GM12878 (cell line): Measurements from ENCODE around the gene EYA4.

Experiments used
- CTCF ChIP-seq, 3 experiments: IDR thresholded peaks in 2 of 3; conservative IDR thresholded peaks in 1 of 3; 2 replicates each; pipeline ENCODE4 v1.5.1; 2011; ENCODE audit warnings: low read depth in 3 of 3, low read length in 3 of 3, mild to moderate bottlenecking in 3 of 3, control low read depth in 2 of 3, moderate library complexity in 2 of 3, inconsistent platforms in 1 of 3, mixed read lengths in 1 of 3; ENCODE audit not compliant: control insufficient read depth in 2 of 3, insufficient read depth in 1 of 3; ENCODE audit errors: extremely low read depth in 1 of 3
- E4F1 ChIP-seq: fragments of 450-650 bp; IDR thresholded peaks from 2 replicates; pipeline ENCODE4 v1.6.1; 2018; ENCODE audit warnings: borderline replicate concordance, mild to moderate bottlenecking; ENCODE audit not compliant: partially characterized antibody
- EZH2 ChIP-seq: IDR thresholded peaks from 2 replicates; pipeline ENCODE4 v1.6.1; 2012; ENCODE audit warnings: low read depth, mild to moderate bottlenecking, control low read depth, inconsistent platforms, low read length, borderline replicate concordance; ENCODE audit not compliant: control insufficient read depth
- GABPA ChIP-seq: IDR thresholded peaks from 2 replicates; pipeline ENCODE4 v1.6.1; 2014; ENCODE audit warnings: antibody characterized with exemption, low read depth, mild to moderate bottlenecking, inconsistent platforms
- MEF2A ChIP-seq: IDR thresholded peaks from 2 replicates; pipeline ENCODE4 v1.6.1; 2011; ENCODE audit warnings: low read depth, mild to moderate bottlenecking, low read length, moderate library complexity; ENCODE audit not compliant: insufficient read depth
- NFYB ChIP-seq: IDR thresholded peaks from 2 replicates; pipeline ENCODE4 v1.6.1; 2011; ENCODE audit warnings: low read depth, mild to moderate bottlenecking, low read length, improper control_type of control experiment, moderate library complexity; ENCODE audit not compliant: insufficient read depth
- SMAD1 ChIP-seq: fragments of 450-650 bp; IDR thresholded peaks from 2 replicates; pipeline ENCODE4 v1.6.1; 2018; ENCODE audit warnings: mild to moderate bottlenecking, low read depth; ENCODE audit not compliant: partially characterized antibody
- SP1 ChIP-seq: IDR thresholded peaks from one replicate; pipeline ENCODE4 v1.6.1; 2011; ENCODE audit warnings: low read depth, low read length

GRCh38 chr6:133423242-133423641 is 182.1 kb downstream of the EYA4 start:
- TF ChIP-seq SMAD1 (no peak), GABPA (no peak), EZH2 (no peak), CTCF (IDR thresholded peaks at IDR 0.05 in 2 of 3, conservative IDR thresholded peaks at IDR 0.05 in 1 of 3; ENCODE audit: control insufficient read depth in 2 of 3, extremely low read depth in 1 of 3, insufficient read depth in 1 of 3, low read depth in 3 of 3, low read length in 3 of 3) (no peak), E4F1 (no peak), MEF2A (no peak), SP1 (no peak), NFYB (no peak)
